Measurements from ENCODE around the gene ADPRH.

GRCh38 chr3:119597548-119598288, 18.4 kb downstream of the ADPRH start, which contains the start of gene PLA1A:
- TF ChIP-seq GATA2 (IDR thresholded peaks at IDR 0.05; ENCODE audit: low read depth, low read length) (no peak), GATA3 (IDR thresholded peaks at IDR 0.05; ENCODE audit: low read depth, low read length) (no peak)

All from SH-SY5Y (cell line).